Inferior parietal cortex (tissue), 1 donor: ENCODE results near the gene LAMC1.

Experiments used
- DNase-seq: peaks from one replicate; pipeline ENCODE4 v3.0.0-alpha.2; 2016; ENCODE audit errors: extremely low spot score

Gene LAMC1

DNA sequence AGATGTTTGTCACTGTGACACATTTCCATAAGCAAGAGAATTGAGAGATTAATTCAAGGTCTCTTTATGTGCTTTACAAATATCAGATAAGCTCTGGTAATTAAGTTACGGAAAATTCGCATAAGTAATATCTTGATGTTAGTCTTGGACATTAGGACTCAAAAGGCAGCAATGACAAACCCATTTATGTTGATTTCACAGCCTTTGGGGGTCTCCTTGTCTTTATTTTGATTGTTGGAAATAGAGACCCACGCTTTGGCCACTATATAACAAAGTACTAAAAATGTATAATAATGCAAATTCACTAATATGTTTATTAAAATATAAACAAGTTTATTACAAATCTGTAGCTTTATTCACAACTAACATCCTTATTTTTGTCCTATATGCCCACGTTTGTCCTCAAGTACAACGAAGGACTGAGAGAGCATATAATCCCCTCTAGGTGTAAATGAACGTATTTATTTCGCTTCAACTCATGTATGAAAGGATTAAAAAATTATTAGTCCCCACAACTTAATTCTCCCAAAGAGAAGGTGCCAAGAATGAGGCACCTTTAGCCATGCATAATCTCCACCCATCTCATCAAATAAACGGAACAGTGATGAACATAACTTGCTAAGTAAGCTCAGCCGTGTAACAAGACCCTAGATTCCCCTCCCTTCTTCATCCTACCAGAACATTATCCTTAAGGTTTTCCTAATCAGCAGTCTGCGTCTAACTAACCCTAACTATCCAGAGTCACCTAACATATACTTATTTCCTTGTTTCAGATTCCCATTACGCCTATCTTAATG, 1.6 kb upstream of the LAMC1 start:
- peak; percentile 4 for DNase-seq

DNA sequence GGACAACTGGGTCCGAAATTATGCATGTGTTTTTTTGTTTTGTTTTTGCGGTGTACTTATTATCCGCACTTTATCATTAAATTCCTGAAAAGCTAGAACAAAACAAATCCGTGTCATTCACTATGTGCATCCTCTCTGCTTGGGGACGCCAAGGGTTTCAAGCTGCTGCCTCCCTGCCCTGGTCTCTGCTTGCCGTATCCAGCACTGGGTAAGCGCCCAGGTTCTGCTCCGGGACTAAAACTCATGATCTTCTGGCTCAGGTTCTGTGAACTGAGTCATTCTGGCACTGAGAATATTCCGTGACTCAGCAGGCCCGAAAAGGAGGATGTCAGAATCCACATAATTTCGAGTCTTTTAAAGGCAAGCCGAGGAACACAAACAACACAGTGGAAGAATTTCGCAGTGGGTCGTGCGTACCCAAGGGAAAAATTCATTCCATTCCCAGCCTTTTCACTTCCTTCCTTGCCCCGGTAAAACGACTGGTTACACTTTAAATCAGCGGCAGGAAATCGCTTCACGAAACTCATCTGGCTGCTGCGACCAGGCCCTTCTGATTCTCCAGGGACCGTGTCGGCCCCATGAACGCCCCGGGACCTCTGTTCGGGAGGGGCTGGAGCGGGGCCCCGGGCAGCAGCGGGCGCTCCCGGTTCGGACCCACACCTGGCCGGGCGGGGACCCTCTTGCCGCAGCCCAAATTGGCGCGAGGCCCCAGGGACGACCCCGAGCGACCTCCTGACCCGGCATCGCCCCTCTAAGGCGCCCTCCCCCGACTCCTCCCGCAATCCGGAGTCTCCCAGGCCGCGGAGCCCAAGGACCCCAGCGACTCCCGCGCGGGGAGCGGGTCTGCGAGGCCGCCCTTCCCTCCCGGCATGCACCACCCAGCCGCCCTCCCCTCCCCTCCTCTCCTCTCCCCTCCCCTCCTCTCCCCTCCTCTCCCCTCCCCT, 746 bp upstream of the LAMC1 start:
- peak; percentile 81 for DNase-seq

DNA sequence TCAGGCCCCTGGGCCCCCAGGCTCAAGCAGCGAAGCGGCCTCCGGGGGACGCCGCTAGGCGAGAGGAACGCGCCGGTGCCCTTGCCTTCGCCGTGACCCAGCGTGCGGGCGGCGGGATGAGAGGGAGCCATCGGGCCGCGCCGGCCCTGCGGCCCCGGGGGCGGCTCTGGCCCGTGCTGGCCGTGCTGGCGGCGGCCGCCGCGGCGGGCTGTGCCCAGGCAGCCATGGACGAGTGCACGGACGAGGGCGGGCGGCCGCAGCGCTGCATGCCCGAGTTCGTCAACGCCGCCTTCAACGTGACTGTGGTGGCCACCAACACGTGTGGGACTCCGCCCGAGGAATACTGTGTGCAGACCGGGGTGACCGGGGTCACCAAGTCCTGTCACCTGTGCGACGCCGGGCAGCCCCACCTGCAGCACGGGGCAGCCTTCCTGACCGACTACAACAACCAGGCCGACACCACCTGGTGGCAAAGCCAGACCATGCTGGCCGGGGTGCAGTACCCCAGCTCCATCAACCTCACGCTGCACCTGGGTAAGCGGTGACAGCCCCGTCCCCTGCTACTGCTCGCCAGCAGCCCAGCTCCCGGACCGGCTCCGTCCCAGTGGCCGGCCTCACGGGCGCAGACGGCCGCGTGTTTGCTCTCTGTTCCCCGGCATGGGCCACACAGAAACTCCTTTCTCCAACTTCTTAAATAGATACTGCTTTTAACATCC, 539 bp downstream of the LAMC1 start:
- no peak for DNase-seq

DNA sequence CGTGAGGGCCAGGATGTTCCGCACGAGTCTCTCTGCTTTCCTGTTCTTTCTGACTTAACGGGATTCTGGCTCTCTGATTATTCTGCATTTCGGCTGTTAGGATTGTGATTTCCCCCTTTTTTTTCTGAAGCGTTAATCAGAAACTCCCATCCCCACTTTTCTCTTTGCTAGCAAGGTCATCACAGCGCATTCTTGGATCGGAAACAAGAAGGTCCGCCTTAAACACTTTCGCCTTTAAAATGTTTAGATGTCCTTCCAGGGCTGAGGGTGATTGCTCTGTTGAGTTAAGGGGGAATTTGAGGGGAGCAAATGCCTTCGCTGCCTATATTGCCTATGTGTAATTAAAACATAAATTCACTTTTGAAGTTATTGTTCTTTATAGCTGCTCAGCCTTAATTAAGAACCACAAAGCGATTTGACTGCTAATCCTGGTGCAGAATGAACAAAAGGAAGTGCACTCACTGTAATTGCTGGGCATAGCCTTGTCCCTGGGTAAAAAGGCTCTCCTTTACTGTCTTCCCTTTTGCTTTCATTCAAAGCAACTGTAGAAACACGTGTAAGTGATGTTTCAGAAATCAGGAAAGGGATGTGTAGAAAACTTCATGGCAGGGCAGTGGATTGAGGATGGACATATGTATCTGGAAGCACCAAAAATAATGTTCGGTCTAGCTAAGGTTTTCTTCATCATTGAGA, 1.2 kb downstream of the LAMC1 start:
- DNase-seq, result no peak

DNA sequence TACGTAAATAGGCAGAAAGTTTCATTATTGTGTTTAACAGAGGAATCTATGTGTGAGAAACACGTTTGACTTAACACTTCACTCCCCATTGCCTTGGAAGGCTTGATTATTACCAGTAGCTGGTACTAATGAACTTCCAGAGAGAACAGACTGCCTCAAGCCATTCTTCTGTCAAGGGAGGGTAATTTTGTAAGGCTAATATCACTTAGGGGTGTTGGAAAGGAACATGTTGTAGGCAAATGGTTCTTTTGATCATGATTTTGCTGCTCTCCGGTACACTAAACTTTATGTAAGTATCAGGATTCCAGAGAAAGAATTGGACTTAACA, 1.8 kb downstream of the LAMC1 start:
- no peak for DNase-seq

DNA sequence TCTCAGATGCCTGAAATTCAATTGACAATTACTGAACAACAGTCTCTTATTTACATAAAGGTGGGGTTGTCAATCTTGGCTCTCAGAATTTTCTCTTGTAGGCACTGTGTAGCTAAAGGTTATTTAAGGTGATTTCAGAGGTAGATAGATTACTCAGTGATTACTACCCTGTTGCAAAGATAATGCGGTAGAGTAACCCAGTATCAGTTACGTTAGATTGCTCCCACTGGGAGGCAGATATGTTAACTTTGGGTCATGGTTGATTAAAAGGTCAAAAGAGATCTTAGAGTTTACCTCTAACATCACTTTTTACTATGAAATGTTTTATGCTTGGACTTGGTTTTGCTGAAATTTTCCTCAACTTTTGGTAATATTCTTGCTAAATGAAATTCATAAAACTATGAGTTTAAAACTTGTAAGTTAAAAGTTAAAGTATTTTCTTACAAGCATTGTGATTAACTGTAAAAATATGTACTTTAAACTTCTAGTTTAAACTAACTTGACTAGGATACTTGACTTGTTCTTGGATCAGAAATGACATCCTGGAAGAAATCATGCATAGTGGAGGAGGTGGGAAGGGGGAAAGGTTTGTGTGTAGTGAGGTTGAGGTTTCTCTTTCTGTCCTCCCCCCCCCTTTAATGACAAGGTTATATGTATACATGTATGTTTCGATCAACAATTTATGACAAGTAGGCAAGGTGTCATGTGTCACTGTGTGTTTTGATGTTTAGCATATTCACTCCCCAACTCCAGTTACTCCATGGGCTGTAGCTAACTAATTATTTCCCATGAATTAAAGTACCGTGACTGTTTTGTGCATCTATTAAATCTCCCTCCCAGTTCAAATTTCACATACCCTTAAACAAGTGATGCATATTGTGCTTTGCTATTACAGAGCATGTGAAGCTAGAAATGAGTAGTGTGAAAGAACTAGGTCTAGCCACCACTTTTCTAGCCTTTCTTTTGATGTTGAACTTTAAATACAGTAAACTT, 2.9 kb downstream of the LAMC1 start:
- no peak for DNase-seq

DNA sequence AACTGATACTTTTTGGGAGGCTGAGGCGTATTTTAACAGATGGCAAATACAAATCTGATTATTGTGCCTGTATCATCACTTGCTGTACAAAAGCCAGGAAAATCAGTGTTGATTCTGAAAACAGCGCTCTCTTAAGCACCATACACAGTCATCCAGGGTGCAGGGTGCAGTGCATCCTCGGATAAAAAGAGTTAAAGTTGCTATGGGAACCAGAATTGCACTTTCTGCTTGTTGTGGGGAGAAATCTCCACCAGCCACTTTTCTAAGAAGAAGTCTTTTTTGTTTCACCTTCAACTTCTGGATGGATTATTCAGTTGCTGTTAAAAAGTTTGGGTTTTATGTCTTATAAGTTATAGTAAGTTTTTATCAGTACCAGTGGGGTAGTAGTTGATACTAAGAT, 3.8 kb downstream of the LAMC1 start:
- DNase-seq, result no peak

DNA sequence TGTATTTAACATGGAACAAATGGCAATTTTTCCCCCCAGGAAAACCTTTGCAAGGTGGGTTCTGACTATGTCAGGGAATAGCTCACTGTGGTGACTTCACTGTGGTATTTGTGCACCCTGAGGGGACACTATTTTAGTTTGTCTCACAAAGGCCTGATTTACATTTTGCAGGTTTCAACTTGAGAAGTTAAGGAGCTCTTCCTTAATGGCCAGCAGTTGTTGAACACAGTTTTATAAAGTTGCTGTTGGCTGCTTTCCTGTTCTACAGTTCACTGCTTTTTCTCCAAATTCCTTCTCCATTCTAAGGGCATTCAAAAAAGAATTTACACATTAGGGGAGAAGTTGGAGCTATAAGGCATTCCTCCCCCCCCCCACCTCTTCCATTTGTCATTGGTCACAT, 4.6 kb downstream of the LAMC1 start:
- DNase-seq, result no peak

DNA sequence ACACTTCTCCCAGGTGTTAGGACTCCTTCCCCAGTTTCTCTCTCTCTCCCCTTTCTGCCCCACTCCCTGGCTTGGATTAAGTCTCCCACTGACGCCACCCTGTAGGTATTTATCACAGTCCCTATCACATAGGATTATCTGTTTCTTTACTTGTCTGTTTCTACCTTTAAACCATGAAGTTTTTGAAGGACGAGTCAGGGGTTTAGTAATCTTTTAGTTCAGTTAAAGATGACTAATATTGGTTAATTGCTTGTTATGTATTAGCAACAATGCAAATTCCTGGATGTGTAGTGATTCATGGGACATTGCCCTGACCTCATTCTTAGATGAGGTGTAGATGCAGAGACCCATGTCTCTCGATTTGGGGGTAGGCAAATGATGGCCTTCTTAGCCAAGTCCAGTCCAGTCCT, 6.4 kb downstream of the LAMC1 start:
- no peak for DNase-seq

DNA sequence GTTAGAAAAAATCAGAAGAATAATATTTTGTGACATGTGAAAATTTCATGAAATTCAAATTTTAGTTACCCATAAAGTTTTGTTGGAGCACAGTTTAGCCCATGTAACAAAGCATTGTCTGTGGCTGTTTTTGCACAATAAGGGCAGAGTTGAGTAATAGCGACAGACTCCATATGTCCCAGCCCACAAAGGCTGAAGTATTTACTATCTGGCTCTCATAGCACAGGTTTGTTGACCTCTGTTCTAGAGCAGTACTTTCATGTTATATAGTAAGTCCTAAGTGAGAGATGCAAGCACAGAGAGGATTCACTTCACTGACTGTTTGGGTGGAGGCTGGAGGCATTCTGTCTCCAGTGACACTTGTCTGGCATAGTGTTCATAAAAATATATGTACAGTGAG, 6.8 kb downstream of the LAMC1 start:
- no peak for DNase-seq

DNA sequence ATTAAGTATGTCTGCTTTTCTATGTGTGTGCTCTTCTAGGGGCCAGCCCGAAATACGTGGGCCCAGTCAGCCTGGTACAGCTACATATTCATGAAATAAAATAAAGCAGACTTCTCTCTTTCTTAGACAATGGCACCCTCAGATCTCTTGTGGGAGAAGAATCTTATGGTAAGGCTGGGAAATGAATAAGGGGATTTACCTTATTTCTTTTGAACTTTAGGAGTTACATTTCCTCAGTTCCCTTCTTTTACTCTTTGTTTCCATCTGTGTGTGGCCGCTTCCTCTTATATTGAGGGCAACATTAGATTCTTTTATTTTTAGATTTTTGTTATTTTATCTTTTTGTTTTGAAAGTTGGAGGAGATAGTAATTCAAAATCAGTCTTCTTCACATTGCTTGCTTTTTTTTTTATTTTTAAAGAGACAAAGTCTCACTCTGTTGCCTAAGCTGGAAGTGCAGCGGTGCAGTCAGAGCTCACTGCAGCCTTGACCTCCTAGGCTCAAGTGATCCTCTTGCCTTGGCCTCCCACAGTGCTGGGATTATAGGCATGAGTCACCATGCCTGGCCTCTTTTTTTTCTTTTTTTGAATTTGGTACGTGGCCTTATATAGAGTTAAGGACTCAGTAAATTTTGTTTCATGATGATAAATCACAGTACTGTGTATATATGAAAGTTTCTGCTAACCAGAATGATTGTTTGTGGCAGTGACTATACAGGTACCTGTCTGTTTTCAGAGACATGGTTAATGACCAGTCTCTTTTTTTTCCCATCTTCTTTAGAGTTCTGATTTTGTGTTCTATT, 9.1 kb downstream of the LAMC1 start:
- DNase-seq, result no peak

DNA sequence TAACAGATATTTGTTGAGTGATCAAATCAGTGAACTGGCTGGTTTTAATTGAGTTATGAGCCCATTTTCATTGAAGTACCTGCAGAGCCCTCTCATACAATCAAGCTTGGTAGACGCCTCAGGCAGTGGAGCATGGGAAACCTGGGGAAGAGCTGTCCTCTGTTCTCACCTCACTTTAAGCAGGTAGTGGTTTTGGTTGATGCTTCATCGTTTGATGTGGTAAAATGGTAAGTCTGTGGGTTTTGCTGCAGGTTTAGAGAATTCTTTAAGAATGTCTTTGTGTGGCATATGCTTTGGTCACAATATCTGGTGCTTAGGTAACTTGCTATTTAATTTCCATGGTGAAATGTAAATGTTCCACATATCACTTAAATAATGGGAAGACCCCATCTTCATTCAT, 10.0 kb downstream of the LAMC1 start:
- no peak for DNase-seq

DNA sequence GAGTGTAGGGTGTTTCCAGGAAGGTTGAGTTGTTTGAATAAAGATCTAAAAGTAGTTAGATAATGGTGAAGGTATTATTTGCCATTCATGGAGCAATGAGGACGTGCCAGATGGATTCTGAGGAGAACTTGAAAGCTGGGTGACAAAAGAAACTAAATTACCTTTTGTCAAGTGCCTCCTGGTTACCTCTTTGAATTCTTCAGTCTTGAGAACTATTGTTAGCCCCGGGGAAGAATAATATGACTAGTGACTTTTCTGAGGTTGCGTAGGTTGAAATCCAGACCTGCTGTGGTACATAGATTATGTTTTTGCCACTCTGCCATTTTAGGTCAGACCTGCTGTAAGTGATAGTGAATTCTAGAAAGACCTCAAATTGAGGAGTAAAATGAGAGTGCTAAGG, 11.5 kb downstream of the LAMC1 start:
- no peak for DNase-seq

DNA sequence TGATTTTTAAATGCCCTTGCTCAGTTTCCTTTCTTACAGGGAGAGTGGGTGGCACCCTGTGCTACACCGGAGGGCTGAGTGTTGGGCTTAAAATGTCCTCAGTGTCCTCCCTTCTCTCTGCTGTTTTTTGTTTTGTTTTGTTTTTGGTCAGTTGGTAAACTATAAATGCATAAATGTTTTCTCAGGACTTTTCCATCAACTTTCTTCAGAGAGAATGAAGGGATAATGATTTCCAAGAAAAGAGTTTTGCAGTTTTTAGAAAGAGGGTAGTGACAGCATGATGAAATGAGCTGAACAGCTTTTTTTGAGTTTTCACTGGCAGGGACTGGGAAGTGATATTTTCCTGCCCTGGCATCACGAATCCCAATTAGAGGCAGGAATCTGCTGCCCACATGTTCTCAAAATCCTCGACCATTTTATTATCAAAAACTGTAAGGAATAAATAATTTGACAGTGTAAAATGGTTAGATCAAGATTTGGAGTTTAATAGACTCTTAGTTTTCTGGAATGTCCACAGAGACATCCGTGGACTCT, 15.2 kb downstream of the LAMC1 start:
- DNase-seq, result no peak

DNA sequence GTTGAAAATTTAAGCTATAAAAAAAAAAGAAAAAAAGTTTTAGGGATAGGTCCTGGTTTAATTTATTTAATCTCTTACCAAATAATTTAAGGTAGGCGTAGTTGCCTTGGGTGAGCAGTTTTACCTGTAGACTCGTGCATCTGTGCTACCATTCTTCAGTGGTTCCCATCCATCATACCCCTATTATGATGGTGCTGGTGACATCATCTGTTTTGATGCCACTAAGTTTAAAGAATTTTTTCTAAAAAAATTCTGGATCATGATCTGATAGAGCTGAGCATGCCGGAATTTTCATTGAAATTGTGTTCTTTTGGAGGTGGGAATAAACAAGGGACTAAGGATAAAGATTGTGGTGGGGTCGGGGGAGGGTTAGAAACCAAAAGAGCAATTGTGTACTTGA, 15.7 kb downstream of the LAMC1 start:
- DNase-seq, result no peak

DNA sequence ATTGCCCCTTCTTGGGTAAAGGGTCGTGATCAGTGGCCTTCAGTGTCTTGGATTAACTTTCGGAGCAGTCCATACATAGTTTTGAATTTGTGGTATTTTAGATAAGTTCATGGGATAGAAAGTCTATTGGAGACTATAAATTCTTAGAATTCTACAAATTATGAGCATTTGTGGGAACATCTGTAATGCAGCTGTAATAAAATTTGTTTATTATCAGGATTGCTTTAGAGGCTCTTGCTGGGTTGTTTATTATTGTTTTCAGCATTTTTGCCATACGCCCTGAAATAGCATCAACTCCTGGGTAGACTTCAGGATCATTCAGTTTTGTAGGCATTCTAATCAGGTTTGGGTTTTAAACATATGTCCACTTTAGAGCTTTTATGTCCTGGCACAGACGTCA, 16.1 kb downstream of the LAMC1 start:
- no peak for DNase-seq

DNA sequence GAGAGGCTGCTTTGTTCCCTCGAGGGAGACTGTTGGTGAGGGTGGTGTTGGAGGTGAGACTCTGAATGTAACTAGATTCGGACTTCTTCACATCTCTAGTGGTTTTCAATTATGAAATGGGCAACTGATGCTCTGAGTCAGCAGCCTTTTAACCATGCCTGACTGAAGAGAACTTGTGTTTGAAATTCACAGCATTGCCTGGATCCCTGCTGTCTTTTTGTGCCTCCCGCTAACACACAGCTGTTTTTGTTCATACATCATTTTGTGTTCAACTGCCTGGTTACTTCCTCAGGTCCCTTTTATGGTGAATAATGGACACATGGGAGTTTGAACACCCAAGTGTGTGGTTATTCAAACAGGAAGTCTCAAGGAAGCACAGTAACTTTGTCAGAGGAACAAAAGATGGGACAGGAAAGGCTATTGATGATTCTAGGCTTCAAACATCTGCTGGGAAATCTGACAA, 16.8 kb downstream of the LAMC1 start:
- DNase-seq, result no peak

DNA sequence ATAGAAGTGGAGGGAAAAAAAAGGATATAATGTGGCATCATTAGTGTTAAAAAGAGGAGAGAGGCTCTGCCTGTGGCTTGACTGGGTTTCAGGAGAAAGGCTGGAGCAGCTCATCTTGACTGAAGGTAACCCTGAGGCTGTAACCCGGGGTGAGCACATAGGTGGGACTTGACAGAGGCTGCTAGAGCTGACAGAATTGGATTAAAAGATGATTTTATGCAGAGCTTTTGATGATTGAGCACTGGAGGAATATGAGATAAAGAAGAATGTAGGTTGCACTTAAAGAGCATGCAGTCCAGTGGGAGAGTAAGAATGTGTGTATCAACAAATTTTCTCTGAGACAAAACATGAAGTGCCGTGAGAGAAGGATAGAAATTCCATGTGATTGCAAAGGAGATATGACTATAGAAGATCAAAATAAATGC, 17.3 kb downstream of the LAMC1 start:
- DNase-seq, result no peak

DNA sequence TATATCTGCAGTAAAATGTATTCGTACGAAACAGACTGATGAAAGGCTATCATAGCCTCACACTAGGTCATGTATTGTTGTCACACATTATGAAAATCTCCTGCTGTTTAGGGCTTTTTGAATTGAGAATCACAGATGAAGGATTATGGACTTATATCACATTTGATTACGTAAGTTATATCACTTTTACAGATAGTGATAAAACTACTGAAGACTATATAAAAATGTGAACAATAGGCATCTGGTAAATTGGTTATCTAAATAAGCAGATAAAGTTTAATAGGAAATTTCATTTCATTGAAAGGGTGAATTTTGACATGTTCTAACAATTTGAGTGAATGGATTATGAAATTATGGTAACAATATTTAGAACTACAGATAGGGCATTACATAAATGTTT, 20.0 kb downstream of the LAMC1 start:
- DNase-seq, result no peak
